ENCODE results near the gene FRG2.
"Not testable (repeated sequence)": the region's sequence is repeated elsewhere in the genome, so short reads cannot be mapped to it uniquely, and the experiment has no call there.

FRG2 gene

DNA sequence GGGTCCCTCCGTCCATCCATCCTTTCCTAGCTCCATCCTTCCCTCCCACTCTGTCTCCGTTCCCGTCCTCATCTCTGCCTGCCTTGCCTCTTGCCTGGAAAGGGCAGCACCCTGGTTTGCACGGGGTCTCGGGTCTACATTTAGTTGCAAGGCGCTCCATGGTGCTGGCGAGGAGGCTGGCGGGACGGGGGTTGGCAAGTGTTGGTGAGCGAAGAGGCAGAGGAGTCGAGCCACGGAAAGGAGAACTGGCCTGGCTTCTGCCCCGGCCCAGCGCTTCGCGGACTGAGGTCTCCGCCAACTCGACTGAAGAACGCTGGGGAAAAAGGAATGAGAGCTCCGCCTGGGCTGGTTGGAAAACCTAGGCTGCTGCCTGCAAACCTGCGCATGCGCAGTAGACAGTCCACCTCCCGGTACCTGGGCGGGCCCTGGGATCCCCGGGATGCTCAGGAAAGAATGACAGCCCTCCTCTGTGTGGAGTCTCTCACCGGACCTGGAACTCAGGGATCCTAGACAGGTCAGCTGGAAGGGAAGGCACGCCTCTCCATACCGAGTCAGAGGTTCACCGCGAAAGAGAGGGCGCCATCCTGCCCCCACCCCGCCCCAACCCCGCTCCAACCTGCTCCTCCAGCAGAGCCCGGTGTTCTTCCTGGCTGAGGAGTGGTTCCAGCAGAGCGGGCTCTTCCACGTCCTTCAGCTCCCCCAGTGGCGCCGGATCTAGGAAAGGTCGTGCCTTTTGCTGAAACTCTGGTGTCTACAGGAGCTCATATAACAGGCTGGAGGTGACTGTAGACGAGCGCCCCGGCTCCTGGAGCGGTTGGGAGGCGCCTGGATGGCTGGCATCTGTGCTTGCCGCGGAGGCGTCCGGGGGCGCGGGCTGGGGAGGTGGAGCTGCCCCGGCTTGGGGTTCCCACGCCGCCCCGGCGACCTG lies 6.0 kb downstream of the FRG2 start:
- TF ChIP-seq, protein P1, sequence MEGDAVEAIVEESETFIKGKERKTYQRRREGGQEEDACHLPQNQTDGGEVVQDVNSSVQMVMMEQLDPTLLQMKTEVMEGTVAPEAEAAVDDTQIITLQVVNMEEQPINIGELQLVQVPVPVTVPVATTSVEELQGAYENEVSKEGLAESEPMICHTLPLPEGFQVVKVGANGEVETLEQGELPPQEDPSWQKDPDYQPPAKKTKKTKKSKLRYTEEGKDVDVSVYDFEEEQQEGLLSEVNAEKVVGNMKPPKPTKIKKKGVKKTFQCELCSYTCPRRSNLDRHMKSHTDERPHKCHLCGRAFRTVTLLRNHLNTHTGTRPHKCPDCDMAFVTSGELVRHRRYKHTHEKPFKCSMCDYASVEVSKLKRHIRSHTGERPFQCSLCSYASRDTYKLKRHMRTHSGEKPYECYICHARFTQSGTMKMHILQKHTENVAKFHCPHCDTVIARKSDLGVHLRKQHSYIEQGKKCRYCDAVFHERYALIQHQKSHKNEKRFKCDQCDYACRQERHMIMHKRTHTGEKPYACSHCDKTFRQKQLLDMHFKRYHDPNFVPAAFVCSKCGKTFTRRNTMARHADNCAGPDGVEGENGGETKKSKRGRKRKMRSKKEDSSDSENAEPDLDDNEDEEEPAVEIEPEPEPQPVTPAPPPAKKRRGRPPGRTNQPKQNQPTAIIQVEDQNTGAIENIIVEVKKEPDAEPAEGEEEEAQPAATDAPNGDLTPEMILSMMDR (conservative IDR thresholded peaks at IDR 0.05) = no peak
- no peak overlapping the region for H3K27ac ChIP-seq

- not testable (repeated sequence) for H3K27ac ChIP-seq
Observed at GRCh38 chr4:190019859-190020463, 7.1 kb downstream of the FRG2 start.

DNA sequence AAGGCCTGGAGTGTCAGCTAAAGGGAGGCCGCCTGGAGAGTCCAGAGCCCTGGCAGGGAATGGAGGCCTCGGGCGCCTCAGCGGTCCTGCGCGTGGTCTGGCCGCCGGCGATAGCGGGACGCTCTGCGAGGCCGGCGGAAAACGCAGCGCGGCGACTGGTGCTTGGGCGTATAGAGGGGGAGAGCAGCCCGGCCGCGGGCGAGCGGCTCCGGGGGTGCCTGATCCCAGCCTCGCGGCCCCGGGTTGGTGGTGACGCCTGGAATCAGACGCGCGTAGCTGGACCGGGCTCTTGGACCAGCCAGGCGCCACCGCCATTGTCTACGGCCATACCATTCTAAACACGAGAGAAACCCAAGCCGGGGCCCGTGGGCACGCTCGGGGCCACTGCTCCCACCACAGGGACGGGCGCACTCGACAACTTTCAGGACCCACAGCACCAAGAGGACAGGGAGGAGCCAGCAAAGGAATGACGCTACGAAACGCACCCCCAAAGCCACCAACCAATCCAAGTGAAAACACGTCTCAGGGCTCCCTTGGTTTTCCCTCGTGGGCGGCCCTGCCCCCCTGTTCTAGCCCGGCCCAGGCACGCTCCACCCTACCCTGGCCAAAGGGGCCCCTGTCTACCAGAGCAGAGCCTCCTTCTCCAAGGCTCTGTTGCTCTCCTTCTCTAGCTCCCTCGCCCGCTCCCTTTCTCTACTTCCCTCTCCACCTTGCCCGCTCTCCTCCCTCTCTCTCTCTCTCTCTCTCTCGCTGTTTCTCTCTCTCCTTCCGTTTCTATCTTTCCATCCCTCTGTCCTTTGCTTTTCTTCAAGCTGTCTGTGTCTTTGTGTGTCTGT lies 7.8 kb downstream of the FRG2 start:
- no peak overlapping the region for H3K27ac ChIP-seq
- TF ChIP-seq, protein P1 (conservative IDR thresholded peaks at IDR 0.05) = no peak

GRCh38 chr4:190018201-190018920 lies 8.7 kb downstream of the FRG2 start:
- TF ChIP-seq, protein P1 (conservative IDR thresholded peaks at IDR 0.05) = no peak
- H3K27ac ChIP-seq = no peak overlapping the region

GRCh38 chr4:190017357-190018200 lies 9.5 kb downstream of the FRG2 start:
- no peak overlapping the region for H3K27ac ChIP-seq
- TF ChIP-seq, protein P1 (conservative IDR thresholded peaks at IDR 0.05) = no peak

GRCh38 chr4:190016369-190017289 lies 10.4 kb downstream of the FRG2 start:
- TF ChIP-seq, protein P1 (conservative IDR thresholded peaks at IDR 0.05) = no peak
- no peak overlapping the region for H3K27ac ChIP-seq
